Liver (tissue), 9 donors: ENCODE measurements around the gene RBM48. TPM values are rescaled to one million over a fixed set of nuclear protein-coding genes. Genes with fewer than 3 reads are reported as not detected.
A peak's percentile ranks its signal among the peaks of the same experiment; 100 is the strongest.

Source experiments
- DNase-seq: peaks from one replicate; pipeline ENCODE4 v3.0.0-alpha.2; 2017; ENCODE audit warnings: low spot score
- H3K27ac ChIP-seq, 2 donors: one replicate each; pipeline ENCODE4 v1.7.0; 2013; ENCODE audit warnings: inconsistent platforms in 2 of 2, low read length in 2 of 2, control low read depth in 1 of 2, low read depth in 1 of 2, mild to moderate bottlenecking in 1 of 2
- H3K27me3 ChIP-seq, 4 donors: one replicate each; pipeline versions ENCODE4 v1.6.1 to v1.7.0; 2013; ENCODE audit warnings: low read length in 3 of 4, inconsistent platforms in 1 of 4, mild to moderate bottlenecking in 1 of 4, moderate library complexity in 1 of 4; ENCODE audit not compliant: control insufficient read depth in 4 of 4, insufficient read depth in 4 of 4
- H3K36me3 ChIP-seq, 4 donors: one replicate each; pipeline versions ENCODE4 v1.6.1 to v1.7.0; 2013; ENCODE audit warnings: low read length in 3 of 4, mild to moderate bottlenecking in 3 of 4, low read depth in 1 of 4, moderate library complexity in 1 of 4; ENCODE audit not compliant: control insufficient read depth in 4 of 4, insufficient read depth in 3 of 4
- H3K4me1 ChIP-seq, 4 donors: one replicate each; pipeline versions ENCODE4 v1.6.1 to v1.7.0; 2013; ENCODE audit warnings: low read length in 3 of 4, mild to moderate bottlenecking in 3 of 4, moderate library complexity in 1 of 4; ENCODE audit not compliant: control insufficient read depth in 4 of 4, insufficient read depth in 4 of 4
- H3K4me3 ChIP-seq, 3 donors: one replicate each; pipeline versions ENCODE4 v1.6.1 to v1.7.0; 2013; ENCODE audit warnings: low read length in 3 of 3, control low read depth in 1 of 3, low read depth in 1 of 3, mild to moderate bottlenecking in 1 of 3
- H3K9ac ChIP-seq, 2 donors: one replicate each; pipeline ENCODE4 v1.7.0; 2013; ENCODE audit warnings: low read length in 2 of 2, mild to moderate bottlenecking in 2 of 2, moderate library complexity in 2 of 2, control low read depth in 1 of 2, low read depth in 1 of 2
- H3K9me3 ChIP-seq, 4 donors: one replicate each; pipeline versions ENCODE4 v1.6.1 to v1.7.0; 2013; ENCODE audit warnings: low read length in 3 of 4; ENCODE audit not compliant: control insufficient read depth in 4 of 4
- CTCF ChIP-seq: fragments of 150-350 bp; IDR thresholded peaks from 2 replicates; pipeline ENCODE4 v1.5.1; 2017; ENCODE audit warnings: improper control_type of control experiment, low read depth, low read length; ENCODE audit not compliant: missing input control
- EGR1 ChIP-seq, 2 donors: IDR thresholded peaks; 2 replicates each; pipeline ENCODE4 v1.6.1; 2016 to 2018; ENCODE audit warnings: antibody characterized with exemption in 2 of 2, low read depth in 2 of 2
- FOXA1 ChIP-seq: IDR thresholded peaks from 2 replicates; pipeline ENCODE4 v1.6.1; 2016; ENCODE audit warnings: antibody characterized with exemption
- GABPA ChIP-seq, 2 donors: IDR thresholded peaks in 1 of 2; conservative IDR thresholded peaks in 1 of 2; 2 replicates each; pipeline ENCODE4 v1.6.1; 2016; ENCODE audit warnings: antibody characterized with exemption in 2 of 2, mild to moderate bottlenecking in 1 of 2, moderate library complexity in 1 of 2
- HNF4A ChIP-seq, 2 donors: conservative IDR thresholded peaks; 2 replicates each; pipeline ENCODE4 v1.6.1; 2016; ENCODE audit warnings: antibody characterized with exemption in 2 of 2, mild to moderate bottlenecking in 2 of 2
- JUND ChIP-seq, 2 donors: IDR thresholded peaks; 2 replicates each; pipeline ENCODE4 v1.6.1; 2016; ENCODE audit warnings: antibody characterized with exemption in 2 of 2
- MAX ChIP-seq: IDR thresholded peaks from 2 replicates; pipeline ENCODE4 v1.6.1; 2016; ENCODE audit warnings: antibody characterized with exemption
- RAD21 ChIP-seq, 2 donors: IDR thresholded peaks; 2 replicates each; pipeline ENCODE4 v1.6.1; 2016; ENCODE audit warnings: antibody characterized with exemption in 2 of 2, mild to moderate bottlenecking in 2 of 2
- RXRA ChIP-seq, 2 donors: IDR thresholded peaks; 2 replicates each; pipeline ENCODE4 v1.6.1; 2017 to 2018; ENCODE audit warnings: antibody characterized with exemption in 2 of 2, mild to moderate bottlenecking in 1 of 2
- YY1 ChIP-seq: IDR thresholded peaks from 2 replicates; pipeline ENCODE4 v1.6.1; 2016; ENCODE audit warnings: antibody characterized with exemption, mild to moderate bottlenecking
- WGBS: extraction: QIAGEN DNeasy Blood & Tissue Kit; methylation state at CpG from one replicate; pipeline ENCODE4 v1.1.7; 2013; 5-methylcytosine and 5-hydroxymethylcytosine counted together
- polyA plus RNA-seq, 2 donors: library from polyadenylated mRNA; stranded (reverse) in 1 of 2; unstranded in 1 of 2; fragments of 200-250 nt in 1 of 2; fragments of >200 nt in 1 of 2; fragmentation: Nextera tagmentation in 1 of 2; extraction: Ambion mirVana in 1 of 2; gene quantifications; one replicate each; pipeline versions ENCODE4 v1.2.1 to v1.2.3, GENCODE V29; 2013 to 2015
- total RNA-seq, 2 donors: library from RNA; depleted of rRNA; stranded (reverse); fragments of >200 nt; gene quantifications; one replicate each; pipeline ENCODE4 v1.2.3, GENCODE V29; 2014
- TF ChIP-seq, protein P1 (sequence below): IDR thresholded peaks from 2 replicates; pipeline ENCODE4 v1.6.1; 2016; ENCODE audit warnings: antibody characterized with exemption
- TF ChIP-seq, protein P2 (sequence below): IDR thresholded peaks from 2 replicates; pipeline ENCODE4 v1.6.1; 2016; ENCODE audit warnings: antibody characterized with exemption
- donor health status: healthy.
- donor health status: healthy.
- donor health status: healthy.
- donor health status: healthy.
- donor health status: healthy.

Gene RBM48
- total and polyA plus RNA-seq, 4 donors = 3.3 to 9.7 (median 6.8) TPM

GRCh38 chr7:92527300-92528187 is 1.1 kb upstream of the RBM48 start:
- TF ChIP-seq, protein P1, sequence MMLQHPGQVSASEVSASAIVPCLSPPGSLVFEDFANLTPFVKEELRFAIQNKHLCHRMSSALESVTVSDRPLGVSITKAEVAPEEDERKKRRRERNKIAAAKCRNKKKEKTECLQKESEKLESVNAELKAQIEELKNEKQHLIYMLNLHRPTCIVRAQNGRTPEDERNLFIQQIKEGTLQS = no peak
- no peak for TF ChIP-seq MAX
- TF ChIP-seq RXRA (IDR thresholded peaks at IDR 0.05) = no peak
- no peak for TF ChIP-seq FOXA1
- no peak for TF ChIP-seq EGR1 (IDR thresholded peaks at IDR 0.05; ENCODE audit: low read depth in 2 of 2)
- TF ChIP-seq HNF4A (conservative IDR thresholded peaks at IDR 0.05) = no peak
- TF ChIP-seq RAD21 (IDR thresholded peaks at IDR 0.05) = peak in 1 of 2 donors; percentile 14
- TF ChIP-seq, protein P2, sequence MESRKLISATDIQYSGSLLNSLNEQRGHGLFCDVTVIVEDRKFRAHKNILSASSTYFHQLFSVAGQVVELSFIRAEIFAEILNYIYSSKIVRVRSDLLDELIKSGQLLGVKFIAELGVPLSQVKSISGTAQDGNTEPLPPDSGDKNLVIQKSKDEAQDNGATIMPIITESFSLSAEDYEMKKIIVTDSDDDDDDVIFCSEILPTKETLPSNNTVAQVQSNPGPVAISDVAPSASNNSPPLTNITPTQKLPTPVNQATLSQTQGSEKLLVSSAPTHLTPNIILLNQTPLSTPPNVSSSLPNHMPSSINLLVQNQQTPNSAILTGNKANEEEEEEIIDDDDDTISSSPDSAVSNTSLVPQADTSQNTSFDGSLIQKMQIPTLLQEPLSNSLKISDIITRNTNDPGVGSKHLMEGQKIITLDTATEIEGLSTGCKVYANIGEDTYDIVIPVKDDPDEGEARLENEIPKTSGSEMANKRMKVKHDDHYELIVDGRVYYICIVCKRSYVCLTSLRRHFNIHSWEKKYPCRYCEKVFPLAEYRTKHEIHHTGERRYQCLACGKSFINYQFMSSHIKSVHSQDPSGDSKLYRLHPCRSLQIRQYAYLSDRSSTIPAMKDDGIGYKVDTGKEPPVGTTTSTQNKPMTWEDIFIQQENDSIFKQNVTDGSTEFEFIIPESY = no peak
- TF ChIP-seq CTCF = peak; percentile 21
- peak; percentile 47 for DNase-seq
- peaks cover 3 to 14% (median 12%) of the 10 kb centered on the region in 4 donors for H3K36me3 ChIP-seq
- peak overlapping the region; percentile 73 to 79 (median 77) for H3K4me3 ChIP-seq
- peaks cover 2 to 20% (median 16%) of the 10 kb centered on the region in 4 donors for H3K4me1 ChIP-seq
- peak overlapping the region; percentile 44 to 86 for H3K27ac ChIP-seq
- H3K27me3 ChIP-seq = no peaks in the 10 kb centered on the region
- under 1% methylated on average over 31 of the region's 31 CpGs for WGBS
- H3K9ac ChIP-seq = peak overlapping the region; percentile 6 to 50
- no peaks in the 10 kb centered on the region for H3K9me3 ChIP-seq

GRCh38 chr7:92528958-92529264 is 316 bp downstream of the RBM48 start:
- TF ChIP-seq YY1 = peak; percentile 71
- TF ChIP-seq JUND (IDR thresholded peaks at IDR 0.05) = no peak
- peak in 1 of 2 donors; percentile 16 for TF ChIP-seq GABPA (IDR thresholded peaks at IDR 0.05 in 1 of 2, conservative IDR thresholded peaks at IDR 0.05 in 1 of 2)
- TF ChIP-seq CTCF = no peak
- TF ChIP-seq, protein P2 = no peak
- Histone ChIP-seq H3K4me1 (peaks cover 2 to 20% (median 16%) of the 10 kb centered on the region in 4 donors), H3K4me3 (peak overlapping the region; percentile 61 to 98 (median 98)), H3K36me3 (peaks cover 5 to 28% (median 25%) of the 10 kb centered on the region in 4 donors), H3K27me3 (no peaks in the 10 kb centered on the region), H3K9ac (peak overlapping the region; percentile 90 to 93), H3K9me3 (no peaks in the 10 kb centered on the region), H3K27ac (peak overlapping the region; percentile 80 to 84)
- 1% methylated on average over 13 of the region's 13 CpGs for WGBS
- DNase-seq = no peak
